Stimulated activated CD8-positive, alpha-beta memory T cell treated with anti-CD3 and anti-CD28 coated beads, Interleukin-15, amount 100 ng/mL, for 1 hour (primary cell): Measurements from ENCODE around the gene TMEM33.

ENCODE experiments used
- DNase-seq: peaks from one replicate; pipeline ENCODE4 v3.0.0-alpha.2; 2020; ENCODE audit warnings: low read depth

TMEM33 gene

GRCh38 chr4:41939016-41939626 lies 3.9 kb downstream of the TMEM33 start:
- no peak for DNase-seq

- DNase-seq, result no peak
These were observed 5.6 kb downstream of the TMEM33 start for GRCh38 chr4:41940834-41941233.

- no peak for DNase-seq
These were observed 8.3 kb downstream of the TMEM33 start for GRCh38 chr4:41943506-41943905.

GRCh38 chr4:41944089-41944488 lies 8.9 kb downstream of the TMEM33 start:
- no peak for DNase-seq

- no peak for DNase-seq
These were observed 14.3 kb downstream of the TMEM33 start for GRCh38 chr4:41949531-41949930.

GRCh38 chr4:41957634-41958033 lies 22.4 kb downstream of the TMEM33 start:
- DNase-seq, result no peak

GRCh38 chr4:41963105-41963504 lies 27.9 kb downstream of the TMEM33 start:
- DNase-seq, result no peak

- no peak for DNase-seq
These were observed 29.2 kb downstream of the TMEM33 start for GRCh38 chr4:41964401-41964800.

- DNase-seq, result no peak
These were observed 32.2 kb downstream of the TMEM33 start for GRCh38 chr4:41967392-41967791.

GRCh38 chr4:41969671-41970070 lies 34.4 kb downstream of the TMEM33 start:
- DNase-seq, result no peak

GRCh38 chr4:41975341-41975740 lies 40.1 kb downstream of the TMEM33 start:
- no peak for DNase-seq

GRCh38 chr4:41976775-41977516 lies 41.7 kb downstream of the TMEM33 start:
- no peak for DNase-seq

- DNase-seq, result no peak
These were observed 42.5 kb downstream of the TMEM33 start for GRCh38 chr4:41977709-41978108.

- no peak for DNase-seq
These were observed 46.2 kb downstream of the TMEM33 start, which contains the start of gene DCAF4L1 for GRCh38 chr4:41981456-41981855. DCAF4L1 (plus strand) TSS chr4:41981756; CDS start chr4:41981793, 37 bp downstream.

- no peak for DNase-seq
These were observed 47.5 kb downstream of the TMEM33 start for GRCh38 chr4:41982716-41983115.

- DNase-seq, result no peak
These were observed 49.9 kb downstream of the TMEM33 start for GRCh38 chr4:41985151-41985550.

GRCh38 chr4:41989994-41990364 lies 54.8 kb downstream of the TMEM33 start:
- DNase-seq, result no peak

- peak; percentile 82 for DNase-seq
These were observed 55.3 kb downstream of the TMEM33 start, which contains the start of gene SLC30A9 for GRCh38 chr4:41990365-41991111. SLC30A9 (plus strand) TSS chr4:41990530; CDS start chr4:41990652, 122 bp downstream.

GRCh38 chr4:41991916-41992767 lies 56.9 kb downstream of the TMEM33 start:
- no peak for DNase-seq

- no peak for DNase-seq
These were observed 58.0 kb downstream of the TMEM33 start for GRCh38 chr4:41992967-41993857.

- no peak for DNase-seq
These were observed 59.3 kb downstream of the TMEM33 start for GRCh38 chr4:41994461-41994985.
